Stimulated activated CD8-positive, alpha-beta memory T cell treated with anti-CD3 and anti-CD28 coated beads, Interleukin-15, amount 100 ng/mL, for 48 hours (primary cell): Measurements from ENCODE around the gene ZNF385B.

Source experiments
- DNase-seq, 2 donors: peaks; one replicate each; pipeline ENCODE4 v3.0.0-alpha.2; 2020; ENCODE audit warnings: low read depth in 2 of 2

The ZNF385B gene

GRCh38 chr2:179555691-179556283 lies 305.6 kb downstream of the ZNF385B start:
- no peak for DNase-seq

- no peak for DNase-seq
Measured at GRCh38 chr2:179554639-179555386, 306.6 kb downstream of the ZNF385B start.

DNA sequence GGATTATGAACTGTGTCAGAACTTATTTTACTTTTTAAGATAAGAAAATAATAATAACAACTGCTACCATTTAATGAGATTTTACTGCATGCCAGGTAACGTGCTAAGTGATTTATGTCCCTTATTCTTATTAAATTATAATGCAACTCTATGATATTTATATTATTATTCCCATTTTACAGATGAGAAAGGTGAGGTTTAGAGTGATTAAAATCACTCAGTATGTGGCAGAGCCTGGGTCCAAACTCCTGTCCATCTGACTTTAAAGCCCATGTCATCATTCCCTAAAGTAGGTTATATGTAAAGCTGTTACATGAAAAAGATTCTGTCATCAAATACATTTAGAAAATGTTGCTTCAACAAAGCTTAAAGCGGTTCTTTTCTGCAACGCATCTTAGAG lies 308.0 kb downstream of the ZNF385B start:
- no peak for DNase-seq

DNA sequence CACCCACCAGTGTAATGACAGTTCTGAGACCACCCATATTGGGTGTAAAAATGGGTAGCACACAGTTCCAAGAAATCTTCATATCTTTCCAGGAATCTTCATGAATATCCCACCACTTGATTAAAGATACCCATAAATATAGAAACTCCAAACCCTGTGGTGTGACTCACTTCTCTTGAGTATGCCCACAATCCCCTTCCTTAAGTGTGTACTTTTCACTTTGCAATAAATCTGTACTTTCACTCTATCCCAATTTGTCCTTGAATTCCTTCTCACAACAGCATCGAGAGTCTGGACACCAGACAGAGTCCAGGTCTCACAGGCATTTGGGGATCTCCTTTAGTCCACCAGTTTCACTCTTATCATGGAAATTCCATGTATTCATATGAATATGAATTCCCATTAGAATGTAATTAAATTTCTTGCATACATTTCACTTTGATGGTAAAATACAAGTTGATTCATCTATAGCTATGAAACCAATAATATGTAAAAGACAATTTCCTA lies 309.8 kb downstream of the ZNF385B start:
- DNase-seq: no peak

DNA sequence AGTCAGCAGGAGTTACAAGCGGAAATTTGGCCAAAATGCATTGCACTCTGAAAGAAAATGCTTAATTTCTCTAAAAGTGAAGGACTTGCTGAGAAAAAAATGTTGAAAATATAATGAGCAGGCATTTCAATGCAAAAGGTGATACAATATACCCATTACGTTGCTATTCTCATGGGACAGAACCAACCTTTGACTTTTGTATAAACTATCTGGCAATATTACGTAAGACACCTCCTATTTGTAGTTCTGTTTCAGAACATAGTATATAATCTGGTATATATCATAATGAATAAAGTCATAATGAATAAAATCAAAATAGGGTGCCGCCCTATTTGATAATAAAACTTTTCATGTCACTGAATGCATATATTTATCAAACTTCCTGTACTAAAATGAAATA lies 310.6 kb downstream of the ZNF385B start:
- no peak for DNase-seq

DNA sequence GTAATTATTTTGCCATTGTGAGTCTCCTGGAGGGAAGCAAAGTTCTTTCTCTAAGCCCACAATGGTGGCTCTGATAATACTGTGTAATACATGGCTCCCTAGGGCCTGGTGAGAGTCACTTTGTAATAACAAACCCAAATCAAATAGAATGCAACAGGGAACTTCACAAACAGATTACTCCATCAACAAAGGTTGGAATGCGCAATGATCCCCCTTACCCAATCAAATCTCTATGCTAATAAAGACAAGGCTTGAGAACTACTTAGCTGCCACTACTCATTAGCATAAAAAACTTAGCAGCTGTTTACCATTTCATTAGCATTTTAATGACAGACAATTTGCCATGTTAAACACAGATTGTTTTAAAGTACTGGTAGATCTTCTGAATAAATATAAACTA lies 311.2 kb downstream of the ZNF385B start:
- no peak for DNase-seq

GRCh38 chr2:179546656-179547055 lies 314.8 kb downstream of the ZNF385B start:
- no peak for DNase-seq

DNA sequence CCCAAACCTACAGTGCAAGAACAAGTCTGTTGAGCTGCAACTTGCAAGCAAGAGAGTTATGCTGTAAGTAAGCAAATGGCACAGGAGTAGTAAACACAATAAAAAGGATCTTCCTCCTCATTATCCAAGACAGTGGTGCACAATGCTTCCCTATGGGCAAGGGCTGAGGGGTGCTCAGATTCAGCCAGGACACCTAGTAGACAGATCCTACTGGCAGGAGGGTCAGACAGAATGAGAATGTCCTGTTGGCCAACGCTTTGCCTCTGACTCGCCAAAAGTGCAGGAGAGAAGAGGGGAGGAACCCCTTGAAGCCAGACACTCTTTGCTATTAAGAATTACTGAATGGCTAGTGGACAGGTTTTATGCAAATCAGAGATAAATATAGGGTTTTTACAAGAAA lies 316.4 kb downstream of the ZNF385B start:
- no peak for DNase-seq

- DNase-seq: no peak
Measured at GRCh38 chr2:179543361-179543901, 318.0 kb downstream of the ZNF385B start.

- DNase-seq: no peak
Measured at GRCh38 chr2:179541586-179541985, 319.8 kb downstream of the ZNF385B start.

DNA sequence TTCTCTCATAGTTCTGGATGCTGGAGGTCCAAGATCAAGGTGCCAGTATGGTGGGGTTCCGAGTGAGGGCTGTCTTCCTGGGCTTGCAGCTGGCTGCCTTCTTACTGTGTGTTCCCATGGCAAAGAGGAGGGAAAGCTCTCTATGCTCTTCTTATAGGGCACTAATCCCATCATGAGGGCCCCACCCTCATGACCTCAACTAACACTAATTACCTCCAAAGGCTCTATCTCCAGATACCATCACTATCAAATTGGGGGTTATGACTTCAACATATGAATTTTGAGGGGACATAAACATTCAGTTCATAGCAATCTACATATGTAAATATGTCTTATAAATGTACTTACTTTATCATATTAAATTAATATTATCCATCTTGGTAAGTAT lies 322.3 kb downstream of the ZNF385B start:
- no peak for DNase-seq

- DNase-seq: no peak
Measured at GRCh38 chr2:179538406-179539123, 322.8 kb downstream of the ZNF385B start.

- no peak for DNase-seq
Measured at GRCh38 chr2:179536185-179536584, 325.2 kb downstream of the ZNF385B start.

GRCh38 chr2:179533875-179534274 lies 327.5 kb downstream of the ZNF385B start:
- no peak for DNase-seq

DNA sequence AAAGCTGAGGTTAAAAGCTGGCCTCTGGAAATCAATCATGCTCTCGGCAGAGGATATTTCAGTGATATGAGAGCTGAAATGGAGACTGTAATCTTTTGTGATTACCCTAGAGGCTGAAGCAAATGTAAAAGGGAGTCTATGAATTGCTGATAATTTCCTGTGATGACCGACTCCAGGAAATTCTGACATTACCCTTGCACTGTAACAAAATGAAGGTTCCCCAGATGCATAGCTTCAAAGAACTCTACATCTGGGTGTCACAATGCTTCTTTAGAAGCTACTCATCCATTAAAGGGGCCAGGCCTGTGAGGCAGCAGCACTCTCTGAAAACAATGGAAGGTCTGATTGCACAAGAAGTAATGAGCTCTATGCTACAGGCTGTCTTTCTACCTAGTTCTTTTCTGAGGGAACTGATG lies 328.5 kb downstream of the ZNF385B start:
- DNase-seq: no peak

DNA sequence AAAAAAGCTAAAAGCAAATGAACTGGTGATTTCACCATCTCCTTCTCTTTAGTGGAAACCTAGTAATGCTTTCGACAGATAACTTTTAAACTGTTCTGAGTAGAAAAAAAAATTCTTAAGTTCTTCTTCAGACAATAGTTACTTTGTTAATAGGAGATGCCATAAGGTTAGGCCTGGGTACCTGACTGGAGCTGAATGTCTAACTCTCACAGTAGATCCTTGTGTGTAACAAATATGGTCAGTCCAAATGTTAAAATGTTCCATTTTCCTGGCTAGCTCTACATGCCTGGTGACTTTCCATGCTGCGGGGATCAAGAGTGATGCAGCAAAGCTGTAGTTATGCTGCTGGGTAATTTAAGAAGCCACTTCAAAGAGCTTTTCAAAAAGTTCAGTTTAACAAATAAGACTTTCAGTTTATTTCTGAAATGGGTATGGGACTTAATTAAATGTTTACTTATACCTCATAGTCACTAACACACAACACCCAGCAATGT lies 332.8 kb downstream of the ZNF385B start:
- no peak for DNase-seq

DNA sequence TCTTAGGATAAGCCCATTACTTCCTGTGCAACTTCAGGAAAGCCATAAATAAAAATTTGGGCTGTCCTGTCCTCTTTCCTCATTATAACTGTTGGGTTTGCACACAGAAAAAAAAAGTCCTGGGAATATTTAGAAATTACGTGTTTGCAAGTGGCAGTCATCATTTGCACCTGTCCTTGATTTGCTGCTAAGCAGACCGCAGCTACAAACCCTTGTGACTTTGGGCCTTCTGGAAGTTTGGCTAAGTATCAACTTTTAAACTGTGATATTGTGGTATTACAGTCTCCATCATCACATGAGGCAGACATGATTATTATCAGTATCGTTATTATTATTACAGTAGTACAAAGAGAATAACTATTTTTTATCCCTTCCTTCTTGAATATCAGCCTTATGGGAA lies 336.1 kb downstream of the ZNF385B start:
- DNase-seq: no peak

GRCh38 chr2:179524809-179525339 lies 336.5 kb downstream of the ZNF385B start:
- DNase-seq: no peak

DNA sequence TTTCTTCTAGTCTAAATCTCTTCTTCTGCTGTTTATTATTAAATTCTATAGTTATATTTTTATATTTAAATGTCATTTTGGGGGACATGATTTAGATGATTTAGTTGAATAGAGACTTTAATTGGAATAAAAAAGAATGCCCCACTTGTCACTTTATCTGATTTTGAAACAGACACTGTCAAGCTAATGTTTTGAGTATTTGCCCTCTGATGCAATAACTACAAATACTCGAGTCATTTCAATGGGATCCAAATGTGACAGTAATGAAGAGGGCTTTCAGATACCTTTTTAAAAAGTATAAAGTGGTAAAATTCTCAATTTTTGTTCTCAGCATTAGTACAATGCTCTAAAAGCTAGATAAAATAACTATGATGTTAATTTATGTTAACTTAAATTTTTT lies 339.5 kb downstream of the ZNF385B start:
- no peak for DNase-seq

- DNase-seq: no peak
Measured at GRCh38 chr2:179518830-179519229, 342.6 kb downstream of the ZNF385B start.

- DNase-seq: no peak
Measured at GRCh38 chr2:179513181-179513580, 348.2 kb downstream of the ZNF385B start.
